Endothelial cell (in vitro differentiated cells): ENCODE results near the gene CEMIP. TPM values are rescaled to one million over a fixed set of nuclear protein-coding genes. Genes with fewer than 3 reads are reported as not detected.
A peak's percentile ranks its signal among the peaks of the same experiment; 100 is the strongest.

ENCODE experiments used
- DNase-seq: peaks from one replicate; pipeline ENCODE4 v3.0.0; 2021; ENCODE audit warnings: low spot score
- H3K27ac Mint-ChIP-seq: one replicate; pipeline ENCODE4 v1.8.0; 2021; ENCODE audit warnings: mixed read lengths, inconsistent platforms; ENCODE audit not compliant: unreplicated experiment
- H3K27me3 Mint-ChIP-seq: one replicate; pipeline ENCODE4 v1.8.0; 2021; ENCODE audit warnings: mild to moderate bottlenecking, moderate library complexity, mixed read lengths, inconsistent platforms; ENCODE audit not compliant: unreplicated experiment
- H3K36me3 Mint-ChIP-seq: one replicate; pipeline ENCODE4 v1.8.0; 2021; ENCODE audit warnings: mild to moderate bottlenecking, low read depth, mixed read lengths, inconsistent platforms; ENCODE audit not compliant: unreplicated experiment
- H3K4me1 Mint-ChIP-seq: one replicate; pipeline ENCODE4 v1.8.0; 2021; ENCODE audit warnings: mild to moderate bottlenecking, mixed read lengths, inconsistent platforms; ENCODE audit not compliant: unreplicated experiment
- H3K4me3 Mint-ChIP-seq: one replicate; pipeline ENCODE4 v1.8.0; 2021; ENCODE audit warnings: mild to moderate bottlenecking, mixed read lengths, inconsistent platforms; ENCODE audit not compliant: unreplicated experiment
- H3K9me3 Mint-ChIP-seq: one replicate; pipeline ENCODE4 v1.8.0; 2021; ENCODE audit warnings: mixed read lengths, inconsistent platforms; ENCODE audit not compliant: unreplicated experiment
- CTCF ChIP-seq: fragments of 200-600 bp; sonication (generic); IDR thresholded peaks from one replicate; pipeline ENCODE4 v1.5.0; 2021; ENCODE audit warnings: antibody characterized with exemption; ENCODE audit not compliant: unreplicated experiment
- total RNA-seq: library from RNA; stranded (reverse); fragmentation: NEBNext Ultra II Directional; extraction: Animal tissue kit (Norgen Biotek cat#: 25700); gene quantifications from one replicate; pipeline ENCODE4 v1.2.1, GENCODE V29; 2021; ENCODE audit not compliant: unreplicated experiment

CEMIP gene
- total RNA-seq, 1 donor from 2014 or later = not detected

DNA sequence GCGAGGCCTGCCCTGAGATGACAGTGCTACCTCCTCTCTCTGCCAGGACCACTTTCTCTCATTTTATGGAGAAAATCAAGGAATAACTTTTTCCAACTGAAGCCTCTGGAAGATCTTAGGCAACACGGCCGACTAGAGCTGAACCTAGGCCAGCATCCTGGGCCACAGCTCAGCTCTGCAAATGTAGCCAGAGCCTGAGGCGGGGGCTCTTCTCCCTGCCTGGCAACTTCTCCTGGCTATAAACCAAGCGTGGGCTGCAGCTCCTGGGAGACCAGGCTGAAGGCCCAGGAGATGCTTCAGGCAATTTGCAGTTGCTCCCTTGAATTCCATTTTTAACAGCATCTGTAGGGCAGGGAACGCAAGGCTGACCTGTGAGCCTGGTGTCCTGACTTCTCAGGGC lies 74.9 kb downstream of the CEMIP start:
- no peaks in the 10 kb centered on the region for H3K36me3 Mint-ChIP-seq
- peaks cover 5% of the 10 kb centered on the region for H3K4me1 Mint-ChIP-seq
- no peak for TF ChIP-seq CTCF
- DNase-seq = no peak
- H3K27me3 Mint-ChIP-seq = peaks cover 5% of the 10 kb centered on the region
- no peak overlapping the region for H3K27ac Mint-ChIP-seq
- H3K9me3 Mint-ChIP-seq = no peaks in the 10 kb centered on the region
- H3K4me3 Mint-ChIP-seq = no peak overlapping the region

DNA sequence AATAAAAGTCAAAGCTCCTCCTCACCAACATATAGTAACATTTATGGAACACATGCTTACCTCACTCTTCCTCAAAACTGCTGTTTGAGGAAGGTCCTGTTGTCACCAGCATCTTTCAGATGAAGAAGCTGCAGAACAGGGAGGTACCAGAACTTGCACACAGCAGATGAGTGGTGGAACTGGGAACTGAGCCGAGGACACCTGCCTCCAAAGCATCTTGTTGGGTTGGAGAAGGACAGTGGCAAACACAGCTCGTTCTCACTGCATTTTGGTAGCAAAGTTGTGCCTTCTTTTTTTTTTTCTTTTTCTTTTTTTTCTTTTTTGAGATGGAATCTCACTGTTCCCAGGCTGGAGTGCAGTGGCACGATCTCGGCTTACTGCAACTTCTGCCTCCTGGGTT lies 76.0 kb downstream of the CEMIP start:
- H3K27me3 Mint-ChIP-seq = peaks cover 4% of the 10 kb centered on the region
- H3K9me3 Mint-ChIP-seq = no peaks in the 10 kb centered on the region
- no peak overlapping the region for H3K4me3 Mint-ChIP-seq

GRCh38 chr15:80856400-80856799 lies 77.2 kb downstream of the CEMIP start:
- DNase-seq = no peak
- no peak overlapping the region for H3K4me3 Mint-ChIP-seq
- H3K36me3 Mint-ChIP-seq = no peaks in the 10 kb centered on the region
- H3K4me1 Mint-ChIP-seq = peaks cover 12% of the 10 kb centered on the region
- peaks cover 4% of the 10 kb centered on the region for H3K27me3 Mint-ChIP-seq
- no peaks in the 10 kb centered on the region for H3K9me3 Mint-ChIP-seq
- H3K27ac Mint-ChIP-seq = no peak overlapping the region
- peak; percentile 44 for TF ChIP-seq CTCF

More for the DNA sequence above, 76.0 kb downstream of the CEMIP start:
- DNase-seq = no peak
- no peak overlapping the region for H3K27ac Mint-ChIP-seq
- H3K36me3 Mint-ChIP-seq = no peaks in the 10 kb centered on the region
- no peak for TF ChIP-seq CTCF
- H3K4me1 Mint-ChIP-seq = peaks cover 5% of the 10 kb centered on the region

- no peak overlapping the region for H3K4me3 Mint-ChIP-seq
- H3K27me3 Mint-ChIP-seq = peaks cover 4% of the 10 kb centered on the region
- H3K36me3 Mint-ChIP-seq = no peaks in the 10 kb centered on the region
- H3K9me3 Mint-ChIP-seq = no peaks in the 10 kb centered on the region
- no peak overlapping the region for H3K27ac Mint-ChIP-seq
- H3K4me1 Mint-ChIP-seq = peaks cover 12% of the 10 kb centered on the region
- DNase-seq = no peak
- no peak for TF ChIP-seq CTCF
Measured at GRCh38 chr15:80856809-80857377, 77.7 kb downstream of the CEMIP start.

DNA sequence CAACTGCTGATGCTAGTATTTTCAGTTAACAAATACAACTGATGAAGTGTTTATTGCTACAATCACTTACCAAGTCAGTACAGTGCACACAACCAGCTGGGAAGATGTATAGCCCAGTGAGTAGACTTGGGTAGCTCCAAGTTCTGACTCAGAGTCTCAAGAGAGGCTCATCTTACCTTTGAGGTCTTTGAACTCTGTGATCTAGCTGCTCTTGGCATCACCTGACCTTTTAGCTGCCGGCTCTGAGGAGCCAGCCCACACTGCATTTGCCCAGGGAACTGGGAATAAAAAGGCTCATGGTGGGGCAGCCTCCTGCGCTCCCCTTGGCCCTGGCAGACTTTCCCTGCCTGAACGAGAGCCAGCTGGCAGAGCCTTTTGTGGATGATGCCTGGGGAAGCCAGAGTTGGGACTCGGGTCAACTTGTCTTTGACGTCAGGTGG lies 82.6 kb downstream of the CEMIP start:
- Mint-ChIP-seq H3K36me3 (no peaks in the 10 kb centered on the region), H3K4me3 (no peak overlapping the region), H3K27ac (no peak overlapping the region), H3K9me3 (no peaks in the 10 kb centered on the region), H3K4me1 (peaks cover 11% of the 10 kb centered on the region), H3K27me3 (peaks cover 3% of the 10 kb centered on the region)
- no peak for TF ChIP-seq CTCF
- DNase-seq = no peak
